B cell (primary cell): Measurements from ENCODE around the gene APOA5. TPM values are rescaled to one million over a fixed set of nuclear protein-coding genes. Genes with fewer than 3 reads are reported as not detected.

Source experiments
- ATAC-seq: fragments of 200-7000 bp; cut with Tn5 transposase; one replicate; pipeline ENCODE4 v1.10.0; 2021; ENCODE audit warnings: low read depth, mild to moderate bottlenecking, moderate number of reproducible peaks, moderate library complexity
- CTCF ChIA-PET: fragments of 350-600 bp; sonication (Branson Sonifier 250); formaldehyde crosslinking; loops from one replicate; lab custom pipeline; 2021; ENCODE audit warnings: antibody characterized with exemption, inconsistent platforms; lab: Charles Lee
- POLR2A ChIA-PET: fragments of 350-600 bp; sonication (Branson Sonifier 250); formaldehyde crosslinking; loops from one replicate; lab custom pipeline; 2021; ENCODE audit warnings: antibody characterized with exemption; lab: Charles Lee
- DNase-seq: peaks from one replicate; pipeline ENCODE4 v3.0.0; 2013
- H2AFZ ChIP-seq: 2 replicates; pipeline ENCODE4 v1.6.1; 2012; ENCODE audit warnings: mild to moderate bottlenecking, low read depth, low read length; ENCODE audit not compliant: insufficient read depth, poor library complexity, severe bottlenecking
- H3K27ac ChIP-seq, 2 donors: 1 replicate in 1 of 2; 2 replicates in 1 of 2; pipeline ENCODE4 v1.5.1; 2012 to 2013; ENCODE audit warnings: low read length in 2 of 2, mild to moderate bottlenecking in 2 of 2, moderate library complexity in 1 of 2
- H3K27me3 ChIP-seq, 4 experiments: fragments of 200-600 bp in 1 of 4; sonication (generic) in 1 of 4; replicated peaks in 1 of 4; 1 replicate in 2 of 4; 2 replicates in 2 of 4; pipeline versions ENCODE4 v1.6.1 to v1.7.0; 2013 to 2016; ENCODE audit warnings: low read length in 3 of 4, mild to moderate bottlenecking in 2 of 4, mixed read lengths in 1 of 4, moderate library complexity in 1 of 4; ENCODE audit not compliant: insufficient read depth in 4 of 4, control insufficient read depth in 3 of 4; ENCODE audit errors: control extremely low read depth in 1 of 4
- H3K36me3 ChIP-seq, 2 experiments: replicated peaks in 1 of 2; 1 replicate in 1 of 2; 2 replicates in 1 of 2; pipeline versions ENCODE4 v1.6.1 to v1.7.1; 2013; ENCODE audit warnings: low read length in 1 of 2; ENCODE audit not compliant: insufficient read depth in 2 of 2, control insufficient read depth in 1 of 2; ENCODE audit errors: control extremely low read depth in 1 of 2, extremely low read depth in 1 of 2
- H3K4me1 ChIP-seq, 2 donors: fragments of 200-600 bp in 1 of 2; sonication (generic) in 1 of 2; 1 replicate in 1 of 2; 2 replicates in 1 of 2; pipeline versions ENCODE4 v1.5.1 to v1.6.1; 2013 to 2017; ENCODE audit warnings: low read length in 2 of 2; ENCODE audit not compliant: control insufficient read depth in 2 of 2, insufficient read depth in 2 of 2
- H3K4me2 ChIP-seq: replicated peaks from 2 replicates; pipeline ENCODE3; 2012; ENCODE audit warnings: mild to moderate bottlenecking, low read depth, low read length; ENCODE audit not compliant: poor library complexity, severe bottlenecking
- H3K4me3 ChIP-seq, 5 experiments: fragments of 200-600 bp in 1 of 5; sonication (generic) in 1 of 5; 1 replicate in 3 of 5; 2 replicates in 2 of 5; pipeline versions ENCODE4 v1.5.1 to v1.7.0; 2011 to 2016; ENCODE audit warnings: low read length in 4 of 5, mild to moderate bottlenecking in 4 of 5, low read depth in 2 of 5, control low read depth in 1 of 5, moderate library complexity in 1 of 5; ENCODE audit not compliant: insufficient read depth in 1 of 5; ENCODE audit errors: control extremely low read depth in 1 of 5, extremely low read depth in 1 of 5
- H3K79me2 ChIP-seq: fragments of 200-600 bp; sonication (generic); one replicate; pipeline ENCODE4 v1.6.0; 2016; ENCODE audit warnings: low read length; ENCODE audit not compliant: control insufficient read depth, insufficient read depth
- H3K9ac ChIP-seq: fragments of 200-600 bp; sonication (generic); 2 replicates; pipeline ENCODE4 v1.6.1; 2017; ENCODE audit warnings: mild to moderate bottlenecking, low read length, moderate library complexity
- H3K9me3 ChIP-seq, 3 donors: one replicate each; pipeline versions ENCODE4 v1.6.1 to v1.7.1; 2013; ENCODE audit warnings: low read length in 2 of 3; ENCODE audit not compliant: control insufficient read depth in 2 of 3, insufficient read depth in 1 of 3; ENCODE audit errors: control extremely low read depth in 1 of 3
- H4K20me1 ChIP-seq: 2 replicates; pipeline ENCODE4 v1.6.0; 2012; ENCODE audit warnings: mild to moderate bottlenecking, low read length; ENCODE audit not compliant: insufficient read depth, control insufficient read depth, poor library complexity, severe bottlenecking
- H3K27ac Mint-ChIP-seq: one replicate; pipeline ENCODE4 v1.8.0; 2021; ENCODE audit warnings: mixed read lengths
- H3K27me3 Mint-ChIP-seq: one replicate; pipeline ENCODE4 v1.8.0; 2021; ENCODE audit warnings: mixed read lengths
- H3K4me1 Mint-ChIP-seq: one replicate; pipeline ENCODE4 v1.8.0; 2021; ENCODE audit warnings: mixed read lengths
- H3K4me3 Mint-ChIP-seq: one replicate; pipeline ENCODE4 v1.8.0; 2021; ENCODE audit warnings: mixed read lengths
- H3K9me3 Mint-ChIP-seq: one replicate; pipeline ENCODE4 v1.8.0; 2022; ENCODE audit warnings: mixed read lengths; ENCODE audit not compliant: insufficient read depth
- EZH2 ChIP-seq: IDR thresholded peaks from 2 replicates; pipeline ENCODE4 v1.6.1; 2012; ENCODE audit warnings: borderline replicate concordance, low read depth, mild to moderate bottlenecking, moderate library complexity, low read length; ENCODE audit not compliant: insufficient read depth, poor library complexity, severe bottlenecking
- WGBS: methylation state at CpG from one replicate; pipeline ENCODE4 v1.1.5; 2013; ENCODE audit warnings: missing lambda C conversion rate; ENCODE audit not compliant: insufficient coverage; 5-methylcytosine and 5-hydroxymethylcytosine counted together
- intact Hi-C: fragments of 100-400 bp; cut with micrococcal nuclease; formaldehyde crosslinking; loops from one replicate; pipeline ENCODE4 v1.10.0; 2022
- polyA plus RNA-seq: library from polyadenylated mRNA; depleted of rRNA; stranded (reverse); fragments of >200 nt; gene quantifications from 2 replicates; pipeline ENCODE4 v1.2.3, GENCODE V29; 2012
- total RNA-seq, 2 donors: library from RNA; stranded (reverse); fragments of 120-200 nt in 1 of 2; gene quantifications; 1 replicate in 1 of 2; 2 replicates in 1 of 2; pipeline versions ENCODE4 v1.2.3 to v1.2.4, GENCODE V29; 2013 to 2022
- TF ChIP-seq, protein P1 (sequence below): fragments of 200-600 bp; IDR thresholded peaks from one replicate; pipeline ENCODE4 v1.8.0; 2022; ENCODE audit warnings: antibody characterized with exemption, mild to moderate bottlenecking

The APOA5 gene
- total and polyA plus RNA-seq, 2 donors (not counting 1 experiment from before 2014, with no cell fraction given), result not detected

GRCh38 chr11:116740741-116741140, 50.9 kb downstream of the APOA5 start:
- POLR2A ChIA-PET, result no interaction called here
- no peak overlapping the region for H2AFZ ChIP-seq
- no peak for TF ChIP-seq EZH2
- TF ChIP-seq, protein P1, sequence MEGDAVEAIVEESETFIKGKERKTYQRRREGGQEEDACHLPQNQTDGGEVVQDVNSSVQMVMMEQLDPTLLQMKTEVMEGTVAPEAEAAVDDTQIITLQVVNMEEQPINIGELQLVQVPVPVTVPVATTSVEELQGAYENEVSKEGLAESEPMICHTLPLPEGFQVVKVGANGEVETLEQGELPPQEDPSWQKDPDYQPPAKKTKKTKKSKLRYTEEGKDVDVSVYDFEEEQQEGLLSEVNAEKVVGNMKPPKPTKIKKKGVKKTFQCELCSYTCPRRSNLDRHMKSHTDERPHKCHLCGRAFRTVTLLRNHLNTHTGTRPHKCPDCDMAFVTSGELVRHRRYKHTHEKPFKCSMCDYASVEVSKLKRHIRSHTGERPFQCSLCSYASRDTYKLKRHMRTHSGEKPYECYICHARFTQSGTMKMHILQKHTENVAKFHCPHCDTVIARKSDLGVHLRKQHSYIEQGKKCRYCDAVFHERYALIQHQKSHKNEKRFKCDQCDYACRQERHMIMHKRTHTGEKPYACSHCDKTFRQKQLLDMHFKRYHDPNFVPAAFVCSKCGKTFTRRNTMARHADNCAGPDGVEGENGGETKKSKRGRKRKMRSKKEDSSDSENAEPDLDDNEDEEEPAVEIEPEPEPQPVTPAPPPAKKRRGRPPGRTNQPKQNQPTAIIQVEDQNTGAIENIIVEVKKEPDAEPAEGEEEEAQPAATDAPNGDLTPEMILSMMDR, result no peak
- 57% methylated on average over 3 of the region's 4 CpGs for WGBS
- no peaks in the 10 kb centered on the region for H3K27me3 Mint-ChIP-seq
- H3K9ac ChIP-seq, result no peak overlapping the region
- H3K4me3 Mint-ChIP-seq, result no peak overlapping the region
- intact Hi-C loops, result no loop called here
- CTCF ChIA-PET, result interaction anchor here (0.8 to 1.1 kb wide), 2 partner anchors 8 to 10 kb away, joined by 3 read pairs; no protein-coding TSS in a partner anchor
- H3K9me3 ChIP-seq, result no peaks in the 10 kb centered on the region
- no peak overlapping the region for H3K27ac Mint-ChIP-seq
- no peaks in the 10 kb centered on the region for H3K79me2 ChIP-seq
- H3K4me1 Mint-ChIP-seq, result no peaks in the 10 kb centered on the region
- peaks cover 1 to 3% of the 10 kb centered on the region in 2 experiments for H3K36me3 ChIP-seq
- no peaks in the 10 kb centered on the region for H3K9me3 Mint-ChIP-seq
- H3K4me2 ChIP-seq, result no peak overlapping the region
- H3K27ac ChIP-seq, result no peak overlapping the region
- ATAC-seq (no peak), DNase-seq (no peak)
- no peaks in the 10 kb centered on the region for H3K27me3 ChIP-seq
- no peak overlapping the region for H3K4me3 ChIP-seq
- H3K4me1 ChIP-seq, result no peaks in the 10 kb centered on the region
- H4K20me1 ChIP-seq, result no peaks in the 10 kb centered on the region

Other genes starting within 250 kb of the APOA5 start
- 24.2 and 24.8 TPM in 2 replicates for gene BUD13, start 18.9 kb downstream of the APOA5 start, total RNA-seq
- 11.8 and 14.1 TPM in 2 replicates for gene BUD13, start 18.9 kb downstream of the APOA5 start, polyA plus RNA-seq
- 63.1 and 63.7 TPM in 2 replicates for gene ZPR1, start 3.9 kb downstream of the APOA5 start, total RNA-seq
- 17.9 and 37.7 TPM in 2 replicates for gene ZPR1, start 3.9 kb downstream of the APOA5 start, polyA plus RNA-seq
- gene APOA4, start 31.4 kb upstream of the APOA5 start, total RNA-seq, result not detected in 2 replicates
- gene APOA4, start 31.4 kb upstream of the APOA5 start, polyA plus RNA-seq, result not detected in 2 replicates
- gene APOC3, start 38.0 kb upstream of the APOA5 start, total RNA-seq, result not detected in 2 replicates
- gene APOC3, start 38.0 kb upstream of the APOA5 start, polyA plus RNA-seq, result not detected in 2 replicates
- gene APOA1, start 45.7 kb upstream of the APOA5 start, total RNA-seq, result 0.56 TPM in 1 of 2 replicates, not detected in the other
- gene APOA1, start 45.7 kb upstream of the APOA5 start, polyA plus RNA-seq, result 0.46 and 0.56 TPM in 2 replicates